Activated naive CD4-positive, alpha-beta T cell treated with anti-CD3 and anti-CD28 coated beads, Interleukin-2, amount 10 ng/mL, durations not matched to agents 5 hours and 36 hours (primary cell): ENCODE measurements around the gene GH2. TPM values are rescaled to one million over a fixed set of nuclear protein-coding genes. Genes with fewer than 3 reads are reported as not detected.

ENCODE experiments used
- total RNA-seq, 2 experiments: library from RNA; stranded (reverse); gene quantifications; one replicate each; pipeline ENCODE4 v1.2.3, GENCODE V29; 2021

Gene GH2
- total RNA-seq: not detected

DNA sequence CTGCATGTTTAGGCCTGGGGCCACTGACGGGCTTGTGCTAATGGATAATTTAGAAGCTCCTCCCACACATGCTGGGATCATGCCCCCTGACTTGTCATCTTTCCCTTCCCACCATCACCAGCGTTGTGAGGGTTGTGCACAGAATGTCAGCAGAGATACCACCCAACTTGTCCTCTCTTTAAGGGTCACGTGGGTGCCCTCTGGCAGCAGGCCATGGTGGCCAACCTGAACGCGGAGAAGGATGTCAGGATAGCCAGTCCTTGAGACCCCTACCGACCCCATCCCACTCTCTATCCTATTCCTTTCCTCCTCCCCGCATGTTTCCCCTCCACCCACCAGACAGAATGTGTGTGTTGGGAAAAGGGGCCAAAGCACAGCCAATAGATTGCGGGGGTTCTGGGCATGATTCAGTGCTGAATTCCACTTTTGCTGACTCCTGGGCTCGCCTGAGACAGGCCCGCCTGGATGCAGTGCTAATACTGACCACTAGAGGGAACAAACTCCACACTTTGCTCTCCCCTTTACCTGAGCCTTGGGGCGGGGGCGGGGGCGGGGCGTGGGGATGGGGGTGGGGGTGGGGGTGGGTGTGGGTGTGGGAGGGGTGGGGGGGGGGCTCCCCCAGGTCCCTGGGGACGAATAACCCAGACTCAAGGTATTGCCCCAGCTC is at the start of gene GH2:
TSS of gene GH2 (minus strand) at position 10 of the 667 bp plus-strand sequence. CDS start 143 bp downstream, outside the sequence.

DNA sequence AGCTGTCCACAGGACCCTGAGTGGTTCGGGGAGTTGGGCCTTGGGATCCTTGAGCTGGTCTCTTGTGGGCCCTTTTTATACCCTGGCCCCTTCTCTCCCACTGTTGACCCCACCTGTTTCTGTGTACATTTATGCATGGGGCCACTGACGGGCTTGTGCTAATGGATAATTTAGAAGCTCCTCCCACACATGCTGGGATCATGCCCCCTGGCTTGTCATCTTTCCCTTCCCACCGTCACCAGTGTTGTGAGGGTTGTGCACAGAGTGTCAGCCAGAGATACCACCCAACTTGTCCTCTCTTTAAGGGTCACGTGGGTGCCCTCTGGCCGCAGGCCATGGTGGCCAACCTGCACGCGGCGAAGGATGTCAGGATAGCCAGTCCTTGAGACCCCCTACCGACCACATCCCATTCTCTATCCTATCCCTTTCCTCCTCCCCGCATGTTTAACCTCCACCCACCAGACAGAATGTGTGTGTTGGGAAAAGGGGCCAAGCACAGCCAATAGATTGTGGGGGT is 37.1 kb upstream of the GH2 start, which contains the start of gene GH1:
TSS of gene GH1 (minus strand) at position 51 of the 517 bp plus-strand sequence. CDS start 63 bp downstream, outside the sequence.

DNA sequence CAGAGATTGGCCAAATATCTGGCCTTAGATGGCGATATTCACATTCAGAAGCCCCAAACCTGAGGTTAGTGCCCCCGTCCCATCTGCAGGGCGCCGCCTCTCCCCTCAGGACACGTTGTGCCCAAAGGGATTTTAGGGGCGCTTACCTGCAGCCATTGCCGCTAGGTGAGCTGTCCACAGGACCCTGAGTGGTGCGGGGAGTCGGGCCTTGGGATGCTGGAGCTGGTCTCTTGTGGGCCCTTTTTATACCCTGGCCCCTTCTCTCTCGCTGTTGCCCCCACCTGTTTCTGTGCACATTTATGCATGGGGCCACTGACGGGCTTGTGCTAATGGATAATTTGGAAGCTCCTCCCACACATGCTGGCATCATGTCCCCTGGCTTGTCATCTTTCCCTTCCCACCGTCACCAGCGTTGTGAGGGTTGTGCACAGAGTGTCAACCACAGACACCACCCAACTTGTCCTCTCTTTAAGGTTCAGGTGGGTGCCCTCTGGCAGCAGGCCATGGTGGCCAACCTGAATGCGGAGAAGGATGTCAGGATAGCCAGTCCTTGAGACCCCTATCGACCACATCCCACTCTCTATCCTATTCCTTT is 29.4 kb upstream of the GH2 start, which contains the start of gene CSHL1:
TSS of gene CSHL1 (minus strand) at position 218 of the 595 bp plus-strand sequence. CDS start at position 156, 62 bp downstream.

DNA sequence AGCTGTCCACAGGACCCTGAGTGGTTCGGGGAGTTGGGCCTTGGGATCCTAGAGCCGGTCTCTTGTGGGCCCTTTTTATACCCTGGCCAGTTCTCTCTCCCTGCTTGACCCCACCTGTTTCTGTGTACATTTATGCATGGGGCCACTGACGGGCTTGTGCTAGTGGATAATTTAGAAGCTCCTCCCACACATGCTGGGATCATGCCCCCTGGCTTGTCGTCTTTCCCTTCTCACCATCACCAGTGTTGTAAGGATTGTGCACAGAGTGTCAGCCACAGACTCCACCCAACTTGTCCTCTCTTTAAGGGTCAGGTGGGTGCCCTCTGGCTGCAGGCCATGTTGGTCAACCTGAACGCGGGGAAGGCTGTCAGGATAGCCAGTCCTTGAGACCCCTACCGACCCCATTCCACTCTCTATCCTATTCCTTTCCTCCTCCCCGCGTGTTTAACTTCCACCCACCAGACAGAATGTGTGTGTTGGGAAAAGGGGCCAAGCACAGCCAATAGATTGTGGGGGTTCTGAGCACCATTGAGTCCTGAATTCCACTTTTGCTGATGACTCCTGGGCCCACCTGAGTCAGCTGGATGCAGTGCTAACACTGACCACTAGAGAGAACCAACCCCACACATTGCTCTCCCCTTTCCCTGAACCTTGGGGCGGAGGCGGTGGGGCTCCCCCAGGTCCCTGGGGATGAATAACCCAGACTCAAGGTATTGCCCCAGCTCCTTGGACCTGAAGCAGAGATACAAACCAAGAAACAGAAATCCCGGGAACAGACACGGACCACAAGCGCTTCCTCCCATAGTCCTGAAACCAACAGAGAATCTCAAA is 15.0 kb upstream of the GH2 start, which contains the start of gene CSH1:
TSS of gene CSH1 (minus strand) at position 51 of the 831 bp plus-strand sequence. CDS start 63 bp downstream, outside the sequence.

DNA sequence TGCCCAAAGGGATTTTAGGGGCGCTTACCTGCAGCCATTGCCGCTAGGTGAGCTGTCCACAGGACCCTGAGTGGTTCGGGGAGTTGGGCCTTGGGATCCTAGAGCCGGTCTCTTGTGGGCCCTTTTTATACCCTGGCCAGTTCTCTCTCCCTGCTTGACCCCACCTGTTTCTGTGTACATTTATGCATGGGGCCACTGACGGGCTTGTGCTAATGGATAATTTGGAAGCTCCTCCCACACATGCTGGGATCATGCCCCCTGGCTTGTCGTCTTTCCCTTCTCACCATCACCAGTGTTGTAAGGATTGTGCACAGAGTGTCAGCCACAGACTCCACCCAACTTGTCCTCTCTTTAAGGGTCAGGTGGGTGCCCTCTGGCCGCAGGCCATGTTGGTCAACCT is 8.2 kb downstream of the GH2 start, which contains the start of gene CSH2:
TSS of gene CSH2 (minus strand) at position 101 of the 400 bp plus-strand sequence. CDS start at position 38, 63 bp downstream.

DNA sequence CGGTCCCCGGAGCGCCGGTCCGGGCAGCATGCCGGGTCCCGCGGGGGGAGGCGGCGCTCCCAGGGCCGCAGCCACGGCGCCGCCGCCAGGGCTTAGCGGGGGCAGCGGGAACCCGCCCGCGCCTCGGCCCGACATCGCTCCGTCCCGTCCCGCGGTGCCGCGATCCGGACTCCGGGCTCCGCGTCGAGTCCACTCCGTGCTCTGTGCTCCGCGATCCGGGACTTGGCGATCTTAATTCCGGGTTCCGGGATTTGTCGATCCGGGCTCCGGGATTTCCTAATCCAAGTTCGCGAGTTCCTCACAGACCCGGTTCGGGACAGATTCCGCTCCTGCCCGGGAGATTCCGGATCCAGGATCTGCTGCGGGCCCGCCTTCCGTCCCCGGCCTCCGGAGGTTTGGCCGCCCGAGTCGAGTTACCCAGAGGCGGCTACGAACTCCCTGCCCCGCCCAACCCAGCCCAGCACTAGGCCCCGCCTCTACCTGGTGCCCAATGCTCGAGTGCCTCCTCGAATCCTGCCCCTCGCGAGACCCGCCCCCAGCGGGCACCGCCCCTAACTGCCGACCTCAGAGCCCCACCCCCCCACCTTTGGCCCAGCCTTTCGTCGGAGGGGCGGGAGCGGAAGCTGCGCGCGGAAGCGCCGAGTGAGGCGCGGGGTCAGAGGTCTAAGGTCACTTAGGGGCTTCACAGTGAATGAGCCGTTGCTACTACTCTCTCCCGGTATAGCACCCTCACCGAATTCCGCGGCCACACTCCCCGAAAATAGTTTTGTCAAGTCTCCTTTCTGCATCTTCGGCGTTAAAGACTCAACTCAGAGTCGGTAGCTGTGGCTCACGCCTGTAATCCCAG is 39.0 kb downstream of the GH2 start, which contains the start of gene SMARCD2:
TSS of gene SMARCD2 (minus strand) at position 146 of the 847 bp plus-strand sequence. CDS start at position 135, 11 bp downstream.

Other genes with a start within 250 kb of the GH2 start
- gene LIMD2, start 181.8 kb downstream of the GH2 start, total RNA-seq: 100 to 1,000 TPM; 522 to 536 TPM
- gene STRADA, start 140.1 kb downstream of the GH2 start, total RNA-seq: 10 to 100 TPM; 40.0 to 42.5 TPM
- gene CCDC47, start 108.3 kb downstream of the GH2 start, total RNA-seq: 10 to 100 TPM; 46.0 to 47.9 TPM
- gene DDX42, start 107.8 kb downstream of the GH2 start, total RNA-seq: 100 to 1,000 TPM; 122 to 123 TPM
- gene PSMC5, start 54.5 kb downstream of the GH2 start, total RNA-seq: 100 to 1,000 TPM; 131 to 137 TPM
- gene FTSJ3, start 54.3 kb downstream of the GH2 start, total RNA-seq: 10 to 100 TPM; 42.1 to 44.5 TPM
- 100 to 1,000 TPM; 127 to 128 TPM for gene SMARCD2, start 39.3 kb downstream of the GH2 start, total RNA-seq
- gene CSH2, start 8.3 kb downstream of the GH2 start, total RNA-seq: not detected
- not detected for gene CSH1, start 14.6 kb upstream of the GH2 start, total RNA-seq
- not detected for gene CSHL1, start 29.3 kb upstream of the GH2 start, total RNA-seq
- gene GH1, start 36.9 kb upstream of the GH2 start, total RNA-seq: not detected
- gene CD79B, start 50.4 kb upstream of the GH2 start, total RNA-seq: 10 to 100 TPM; 37.2 to 38.2 TPM
- under 1 TPM in 1 of 2 experiments, not detected in 1; 0.08 TPM for gene SCN4A, start 91.0 kb upstream of the GH2 start, total RNA-seq
- 1 to 10 TPM; 1.5 to 2.0 TPM for gene PRR29, start 116.4 kb upstream of the GH2 start, total RNA-seq
- gene ICAM2, start 138.7 kb upstream of the GH2 start, total RNA-seq: 100 to 1,000 TPM; 124 to 133 TPM
- gene ERN1, start 248.2 kb upstream of the GH2 start, total RNA-seq: 10 to 100 TPM; 58.4 to 62.6 TPM